Thymus (tissue), 11 donors: ENCODE data around the gene TSLP. TPM values are rescaled to one million over a fixed set of nuclear protein-coding genes. Genes with fewer than 3 reads are reported as not detected.

ENCODE experiments used
- DNase-seq, 9 donors: peaks; one replicate each; pipeline ENCODE4 v3.0.0-alpha.2; 2013; ENCODE audit warnings: low spot score in 9 of 9, low read depth in 6 of 9, missing footprints in 1 of 9
- H3K27ac ChIP-seq, 2 donors: one replicate each; pipeline ENCODE4 v1.5.1; 2013; ENCODE audit warnings: control low read depth in 1 of 2, low read depth in 1 of 2, low read length in 1 of 2, mild to moderate bottlenecking in 1 of 2, moderate library complexity in 1 of 2
- H3K27me3 ChIP-seq, 2 donors: one replicate each; pipeline ENCODE4 v1.5.1; 2013; ENCODE audit warnings: low read length in 1 of 2; ENCODE audit not compliant: control insufficient read depth in 2 of 2, insufficient read depth in 1 of 2
- H3K36me3 ChIP-seq, 2 donors: one replicate each; pipeline ENCODE4 v1.5.1; 2013; ENCODE audit warnings: low read length in 1 of 2, mild to moderate bottlenecking in 1 of 2, moderate library complexity in 1 of 2; ENCODE audit not compliant: control insufficient read depth in 2 of 2, insufficient read depth in 2 of 2
- H3K4me1 ChIP-seq, 2 donors: one replicate each; pipeline ENCODE4 v1.5.1; 2013; ENCODE audit warnings: low read length in 2 of 2; ENCODE audit not compliant: control insufficient read depth in 2 of 2, insufficient read depth in 2 of 2
- H3K4me3 ChIP-seq, 2 donors: one replicate each; pipeline ENCODE4 v1.5.1; 2013; ENCODE audit warnings: low read length in 2 of 2, control low read depth in 1 of 2, mild to moderate bottlenecking in 1 of 2
- H3K9me3 ChIP-seq, 2 donors: one replicate each; pipeline ENCODE4 v1.5.1; 2013; ENCODE audit warnings: low read length in 1 of 2, mild to moderate bottlenecking in 1 of 2; ENCODE audit not compliant: control insufficient read depth in 2 of 2, insufficient read depth in 1 of 2
- WGBS: extraction: QIAGEN DNeasy Blood & Tissue Kit; methylation state at CpG from one replicate; pipeline ENCODE4 v1.1.7; 2013; 5-methylcytosine and 5-hydroxymethylcytosine counted together
- polyA plus RNA-seq: library from polyadenylated mRNA; stranded (reverse); fragments of 200-250 nt; gene quantifications from one replicate; pipeline ENCODE4 v1.2.3, GENCODE V29; 2013
- total RNA-seq: library from RNA; stranded (reverse); fragments of 120-200 nt; gene quantifications from one replicate; pipeline ENCODE4 v1.2.4, GENCODE V29; 2013
- donor health status: healthy.

Gene TSLP
- total and polyA plus RNA-seq, 2 donors: 0.09 to 0.39 TPM

- no peak overlapping the region for H3K27ac ChIP-seq
- no peaks in the 10 kb centered on the region for H3K4me1 ChIP-seq
- no peaks in the 10 kb centered on the region for H3K9me3 ChIP-seq
- no peak overlapping the region for H3K4me3 ChIP-seq
- no peaks in the 10 kb centered on the region for H3K27me3 ChIP-seq
- peaks cover 4 to 22% of the 10 kb centered on the region in 2 donors for H3K36me3 ChIP-seq
- DNase-seq: no peak
- WGBS: 97% methylated on average over 3 of the region's 3 CpGs
Measured at GRCh38 chr5:111126896-111127295, 55.4 kb downstream of the TSLP start.

Other genes starting within 250 kb of the TSLP start
- gene WDR36, start 20.6 kb downstream of the TSLP start, total RNA-seq: 30.1 TPM
- gene WDR36, start 20.6 kb downstream of the TSLP start, polyA plus RNA-seq: 11.8 TPM
- gene CAMK4, start 152.7 kb downstream of the TSLP start, total RNA-seq: 107 TPM
- gene CAMK4, start 152.7 kb downstream of the TSLP start, polyA plus RNA-seq: 30.7 TPM